Sigmoid colon (tissue), 4 donors: Measurements from ENCODE around the gene TXNRD2.

Source experiments
- EP300 ChIP-seq, 4 donors: sonication (generic); formaldehyde crosslinking; IDR thresholded peaks; one replicate each; pipeline ENCODE4 v1.6.1; 2017; ENCODE audit warnings: antibody characterized with exemption in 4 of 4
- POLR2A ChIP-seq, 2 donors: fragments of 450-650 bp; IDR thresholded peaks; one replicate each; pipeline ENCODE4 v1.6.1; 2016; ENCODE audit warnings: antibody characterized with exemption in 2 of 2, mild to moderate bottlenecking in 2 of 2, moderate library complexity in 2 of 2
- POLR2AphosphoS5 ChIP-seq, 4 donors: sonication (generic); formaldehyde crosslinking; IDR thresholded peaks; one replicate each; pipeline ENCODE4 v1.6.1; 2017; ENCODE audit warnings: antibody characterized with exemption in 4 of 4
- TF ChIP-seq, protein P1 (sequence below), 4 experiments: fragments of 450-650 bp in 3 of 4; fragments of 200-600 bp in 1 of 4; IDR thresholded peaks; one replicate each; pipeline ENCODE4 v1.5.1; 2016 to 2019; ENCODE audit warnings: antibody characterized with exemption in 4 of 4, mild to moderate bottlenecking in 3 of 4, moderate library complexity in 2 of 4

- TF ChIP-seq, protein P1, sequence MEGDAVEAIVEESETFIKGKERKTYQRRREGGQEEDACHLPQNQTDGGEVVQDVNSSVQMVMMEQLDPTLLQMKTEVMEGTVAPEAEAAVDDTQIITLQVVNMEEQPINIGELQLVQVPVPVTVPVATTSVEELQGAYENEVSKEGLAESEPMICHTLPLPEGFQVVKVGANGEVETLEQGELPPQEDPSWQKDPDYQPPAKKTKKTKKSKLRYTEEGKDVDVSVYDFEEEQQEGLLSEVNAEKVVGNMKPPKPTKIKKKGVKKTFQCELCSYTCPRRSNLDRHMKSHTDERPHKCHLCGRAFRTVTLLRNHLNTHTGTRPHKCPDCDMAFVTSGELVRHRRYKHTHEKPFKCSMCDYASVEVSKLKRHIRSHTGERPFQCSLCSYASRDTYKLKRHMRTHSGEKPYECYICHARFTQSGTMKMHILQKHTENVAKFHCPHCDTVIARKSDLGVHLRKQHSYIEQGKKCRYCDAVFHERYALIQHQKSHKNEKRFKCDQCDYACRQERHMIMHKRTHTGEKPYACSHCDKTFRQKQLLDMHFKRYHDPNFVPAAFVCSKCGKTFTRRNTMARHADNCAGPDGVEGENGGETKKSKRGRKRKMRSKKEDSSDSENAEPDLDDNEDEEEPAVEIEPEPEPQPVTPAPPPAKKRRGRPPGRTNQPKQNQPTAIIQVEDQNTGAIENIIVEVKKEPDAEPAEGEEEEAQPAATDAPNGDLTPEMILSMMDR (IDR thresholded peaks at IDR 0.05): no peak
- no peak for TF ChIP-seq POLR2A (IDR thresholded peaks at IDR 0.05)
- TF ChIP-seq EP300 (IDR thresholded peaks at IDR 0.05): no peak
- no peak for TF ChIP-seq POLR2AphosphoS5 (IDR thresholded peaks at IDR 0.05)
Measured at GRCh38 chr22:19904174-19904856, 37.3 kb downstream of the TXNRD2 start.
